Right renal pelvis (tissue), 4 donors: ENCODE results near the gene ERGIC3. TPM values are rescaled to one million over a fixed set of nuclear protein-coding genes. Genes with fewer than 3 reads are reported as not detected.
A peak's percentile ranks its signal among the peaks of the same experiment; 100 is the strongest.
"Not testable (repeated sequence)": the region's sequence is repeated elsewhere in the genome, so short reads cannot be mapped to it uniquely, and the experiment has no call there.

Experiments used
- DNase-seq, 4 donors: peaks; one replicate each; pipeline ENCODE4 v3.0.0-alpha.2; 2013; ENCODE audit warnings: low read depth in 4 of 4, low spot score in 3 of 4, missing footprints in 1 of 4
- polyA plus RNA-seq, 4 donors: library from polyadenylated mRNA; unstranded; fragments of 120-200 nt; gene quantifications; one replicate each; pipeline ENCODE4 v1.2.1, GENCODE V29; 2013; ENCODE audit not compliant: insufficient read length in 4 of 4

The ERGIC3 gene
- polyA plus RNA-seq, 4 donors: 325 to 362 (median 334) TPM

DNA sequence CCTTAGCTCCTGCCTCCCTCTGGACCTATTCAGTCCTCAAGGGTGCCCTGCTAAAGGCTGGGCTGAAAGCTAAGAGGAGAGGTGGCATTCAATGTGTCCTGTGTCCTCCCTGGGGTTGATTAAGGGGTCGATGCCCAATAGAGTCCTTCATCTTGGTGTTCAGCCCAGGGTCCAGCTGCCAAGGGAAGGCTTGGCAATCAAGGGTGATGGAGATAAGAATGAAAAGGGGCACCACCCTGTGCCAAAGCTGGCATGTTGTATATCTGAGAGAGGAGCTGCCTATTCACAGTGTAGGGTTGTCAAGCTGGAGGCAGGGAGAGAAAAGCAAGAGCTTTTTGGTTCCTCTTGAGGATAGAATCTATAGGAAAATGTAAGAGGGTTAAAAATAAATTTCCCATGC lies 24.8 kb upstream of the ERGIC3 start:
- no peak for DNase-seq

DNA sequence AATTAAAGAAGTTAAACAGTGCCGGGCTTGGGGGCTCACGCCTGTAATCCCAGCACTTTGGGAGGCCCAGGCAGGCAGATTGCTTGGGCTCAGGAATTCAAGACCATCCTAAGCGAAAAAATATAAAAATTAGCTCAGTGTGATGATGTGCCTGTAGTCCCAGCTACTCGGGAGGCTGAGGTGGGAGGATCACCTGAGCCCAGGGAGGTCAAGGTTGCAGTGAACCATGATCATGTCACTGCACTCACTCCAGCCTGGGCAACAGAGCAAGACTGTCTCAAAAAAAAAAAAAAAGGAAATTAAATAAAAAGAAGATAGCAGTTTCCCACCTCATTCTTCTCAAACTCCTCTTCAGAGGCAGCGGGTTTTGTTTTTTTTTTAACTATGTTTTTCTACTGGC lies 24.1 kb upstream of the ERGIC3 start:
- DNase-seq: not testable (repeated sequence)

DNA sequence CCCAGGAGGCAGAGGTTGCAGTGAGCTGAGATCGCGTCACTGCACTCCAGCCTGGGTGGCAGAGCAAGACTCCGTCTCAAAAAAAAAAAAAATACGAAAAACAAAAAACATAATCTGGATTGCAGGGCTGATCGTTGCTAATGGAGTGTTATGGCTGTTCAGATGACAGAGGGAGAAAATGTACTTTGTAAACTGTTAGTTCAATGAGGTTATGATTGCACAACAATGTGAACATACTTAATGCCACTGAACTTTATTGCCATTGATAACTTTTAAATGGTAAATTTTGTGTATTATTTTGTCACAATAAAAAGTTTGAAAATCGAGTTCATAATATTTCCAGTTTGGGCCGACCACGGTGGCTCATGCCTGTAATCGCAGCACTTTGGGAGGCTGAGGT lies 22.9 kb upstream of the ERGIC3 start:
- DNase-seq: no peak

DNA sequence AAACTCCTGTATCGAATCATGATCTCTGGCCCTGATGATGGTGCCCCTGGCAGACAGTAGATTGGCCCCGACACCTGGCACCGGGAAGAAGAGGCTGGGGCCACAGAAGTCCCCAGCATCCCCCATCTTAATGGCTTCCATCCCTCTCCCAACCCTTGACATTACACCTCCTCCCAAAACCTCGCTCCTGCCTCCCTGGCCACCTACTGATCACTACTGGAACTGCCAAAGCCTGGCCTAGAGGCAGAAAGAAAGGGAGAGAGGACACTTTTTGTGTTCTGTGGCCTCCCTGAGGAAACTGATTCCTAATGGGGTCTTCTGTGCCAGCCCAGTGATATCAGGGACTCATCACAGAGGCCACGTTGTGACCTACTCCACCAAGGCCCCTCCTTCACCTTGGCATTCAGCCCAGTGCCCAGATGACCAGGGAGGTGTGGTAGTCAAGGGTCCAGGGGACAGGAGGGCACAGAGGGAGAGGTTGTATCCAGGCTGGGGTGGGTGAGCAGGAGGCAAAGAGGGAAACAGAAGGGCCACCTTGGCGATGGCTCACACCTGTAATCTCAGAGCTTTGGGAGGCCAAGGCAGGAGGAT lies 18.5 kb upstream of the ERGIC3 start:
- DNase-seq: no peak

DNA sequence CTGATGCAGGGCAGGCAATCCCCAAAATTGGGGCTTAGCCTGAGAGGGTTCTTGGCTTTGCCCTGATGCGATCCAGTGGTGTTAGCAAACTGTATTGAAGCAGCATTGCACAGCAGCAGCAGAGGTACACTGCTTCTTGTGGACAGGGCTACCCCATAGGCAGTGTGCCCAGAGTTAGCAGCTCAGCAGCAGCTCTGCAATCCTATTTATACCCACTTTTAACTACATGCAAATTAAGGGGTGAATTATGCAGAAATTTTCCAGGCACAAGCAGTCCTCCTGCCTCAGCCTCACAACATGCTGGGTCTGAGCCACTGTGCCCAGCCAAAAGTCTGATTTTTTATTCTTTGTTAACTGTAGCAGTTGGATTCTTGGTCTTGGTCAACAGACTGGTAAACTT lies 16.2 kb upstream of the ERGIC3 start:
- no peak for DNase-seq

DNA sequence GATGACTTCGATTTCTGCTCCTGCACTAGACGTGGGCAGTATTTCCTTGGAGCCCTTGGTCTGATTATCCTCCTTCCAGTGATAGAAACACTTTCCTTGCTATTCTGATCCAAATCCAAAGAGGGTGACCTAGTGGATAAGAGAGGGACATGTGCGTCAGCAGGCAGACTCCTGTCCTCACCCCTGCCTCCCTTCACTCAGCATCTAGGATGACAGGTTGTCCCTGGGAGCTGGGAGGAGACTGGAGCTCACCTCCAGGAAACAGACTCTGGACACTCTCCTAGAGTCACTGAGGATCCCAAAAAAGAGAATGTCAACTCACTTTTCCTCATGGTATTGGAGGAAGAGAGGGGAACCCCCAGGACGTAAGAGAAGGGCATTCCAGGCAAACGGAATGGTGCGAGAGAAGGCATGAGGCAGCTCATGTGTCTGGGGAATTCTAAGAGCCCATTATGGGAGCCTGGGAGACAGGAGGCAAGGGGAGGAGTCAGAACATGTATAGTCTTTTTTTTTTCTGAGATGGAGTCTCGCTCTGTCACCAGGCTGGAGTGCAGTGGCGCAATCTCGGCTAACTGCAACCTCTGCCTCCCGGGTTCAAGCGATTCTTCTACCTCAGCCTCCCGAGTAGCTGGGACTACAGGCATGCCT lies 14.6 kb upstream of the ERGIC3 start:
- DNase-seq: no peak

DNA sequence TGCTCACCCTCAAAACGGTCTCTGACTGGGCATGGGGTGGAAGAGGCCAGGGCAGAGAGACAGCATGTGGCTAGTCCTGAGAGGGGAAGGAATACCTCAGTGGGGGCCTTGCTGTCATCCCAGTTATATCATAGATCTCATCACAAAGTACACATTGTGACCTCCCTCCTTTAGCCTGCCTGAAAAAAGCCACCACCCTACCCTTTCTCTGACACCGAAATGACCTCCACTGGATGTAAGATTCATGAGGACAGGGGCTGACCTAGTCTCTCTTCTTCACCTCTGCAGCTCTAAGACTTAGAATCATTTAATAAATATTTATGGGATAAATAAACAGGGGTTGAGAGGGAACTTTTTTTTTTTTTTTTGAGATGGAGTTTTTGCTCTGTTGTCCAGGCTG lies 12.3 kb upstream of the ERGIC3 start, which contains the start of gene C20orf173:
Gene C20orf173 (minus strand): TSS at position 101 of the 400 bp plus-strand sequence. CDS start 279 bp downstream, outside the sequence.
- DNase-seq: no peak

DNA sequence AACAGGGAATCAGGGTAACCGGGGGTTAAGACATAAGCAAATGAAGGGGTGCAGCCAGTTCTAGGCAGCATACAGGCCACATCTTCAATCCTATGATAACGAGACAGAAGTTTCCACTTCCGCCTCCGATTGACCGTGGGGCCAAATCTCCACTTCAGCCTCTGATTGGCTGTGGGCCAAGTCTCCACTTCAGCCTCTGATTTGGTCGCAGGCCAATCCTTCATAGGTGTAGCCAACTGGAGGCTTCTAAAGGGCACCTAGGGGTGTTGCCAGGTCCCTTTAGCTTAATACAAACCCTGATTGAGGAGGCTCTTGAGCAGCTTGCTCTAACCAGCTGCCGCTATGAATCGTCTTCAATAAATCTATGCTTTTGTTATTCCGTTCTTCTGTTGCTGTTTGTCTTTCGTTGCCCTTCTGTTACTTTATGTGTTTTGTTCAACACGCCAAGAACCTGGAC lies 2.1 kb upstream of the ERGIC3 start:
- peak in 2 of 4 donors; percentile 49 to 50 for DNase-seq

DNA sequence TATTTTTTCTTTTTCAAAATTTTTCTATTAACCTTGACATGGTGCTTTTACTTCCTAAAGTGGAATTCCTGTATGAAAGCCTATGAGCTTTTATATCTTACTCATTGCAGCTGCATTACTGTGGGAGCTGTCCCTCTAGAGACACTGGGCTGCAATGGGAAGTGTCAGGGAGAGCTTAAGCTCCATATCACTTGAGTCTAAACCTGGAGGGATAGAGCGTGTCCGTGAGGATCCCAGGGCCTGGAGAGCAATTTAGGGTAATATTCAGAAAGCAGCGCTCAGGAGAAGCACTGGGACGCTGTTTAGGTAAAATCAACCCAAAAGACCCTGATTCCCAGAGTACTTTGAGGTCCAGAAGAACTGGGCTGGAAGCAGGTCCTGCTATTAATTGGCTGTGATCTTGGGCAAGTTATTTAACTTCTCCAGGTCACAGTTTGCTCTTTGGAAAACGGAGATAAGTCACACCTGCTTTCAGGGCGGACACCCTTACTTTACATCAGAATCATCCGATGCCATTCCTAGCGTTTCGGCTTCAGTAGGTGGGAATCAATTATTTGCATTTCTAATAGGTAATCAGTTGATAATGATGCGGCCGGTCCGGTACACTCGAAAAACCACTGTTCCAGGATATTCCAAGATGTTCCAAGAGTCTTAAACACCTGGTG lies 628 bp upstream of the ERGIC3 start:
- DNase-seq: no peak

DNA sequence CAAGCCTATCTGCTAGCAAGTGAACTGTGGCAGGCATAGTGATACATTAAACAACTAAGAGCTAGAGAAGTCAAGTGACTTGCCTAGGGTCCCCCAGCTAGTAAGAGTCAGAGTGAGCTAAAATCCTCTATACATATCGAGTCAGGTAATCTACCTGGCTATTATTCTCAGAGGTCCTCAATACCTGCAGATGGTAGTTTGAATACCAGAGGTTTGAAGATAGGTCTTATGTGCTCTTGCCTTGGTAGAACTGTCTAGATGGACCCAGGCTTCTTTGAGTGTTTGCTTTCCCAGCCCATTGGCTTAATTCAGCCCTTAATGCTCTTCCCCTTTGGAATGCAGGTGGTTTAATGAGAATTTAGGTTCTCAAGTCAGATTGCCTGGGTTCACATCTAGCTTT lies 1.1 kb downstream of the ERGIC3 start:
- no peak for DNase-seq

DNA sequence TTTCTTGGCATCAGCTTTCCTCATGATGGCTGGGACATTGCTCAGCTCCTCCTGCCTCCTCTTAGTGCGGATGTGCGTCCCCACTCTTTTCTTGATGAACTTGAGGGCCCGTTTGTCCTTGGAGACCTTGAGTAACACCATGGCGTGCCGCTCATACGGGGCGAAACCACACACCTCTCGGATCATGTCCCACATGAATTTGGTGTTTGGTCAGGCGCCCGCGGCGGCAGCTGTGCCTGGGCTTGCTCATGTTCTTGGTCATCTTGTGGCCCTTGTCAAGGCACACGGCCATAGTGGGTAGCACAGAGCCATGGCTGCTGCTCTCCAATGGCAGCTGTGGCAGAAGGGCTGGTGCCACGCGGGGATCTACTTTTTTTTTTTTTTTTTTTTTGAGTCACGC lies 2.6 kb downstream of the ERGIC3 start:
- DNase-seq: no peak

DNA sequence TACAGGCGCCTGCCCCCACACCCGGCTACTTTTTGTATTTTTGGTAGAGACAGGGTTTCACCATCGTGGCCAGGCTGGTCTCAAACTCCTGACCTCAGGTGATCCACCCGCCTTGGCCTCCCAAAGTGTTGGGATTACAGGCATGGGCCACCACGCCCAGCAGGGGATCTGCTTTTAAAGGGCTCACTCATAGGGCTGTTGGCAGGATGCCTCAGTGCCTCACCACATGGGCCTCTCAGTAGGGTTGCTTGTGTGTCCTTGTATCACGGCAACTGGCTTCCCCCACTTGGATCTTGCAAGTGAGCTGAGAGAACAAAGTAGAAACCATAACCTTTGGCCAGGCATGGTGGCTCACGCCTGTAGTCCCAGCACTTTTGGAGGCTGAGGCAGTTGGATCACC lies 3.1 kb downstream of the ERGIC3 start:
- not testable (repeated sequence) for DNase-seq

DNA sequence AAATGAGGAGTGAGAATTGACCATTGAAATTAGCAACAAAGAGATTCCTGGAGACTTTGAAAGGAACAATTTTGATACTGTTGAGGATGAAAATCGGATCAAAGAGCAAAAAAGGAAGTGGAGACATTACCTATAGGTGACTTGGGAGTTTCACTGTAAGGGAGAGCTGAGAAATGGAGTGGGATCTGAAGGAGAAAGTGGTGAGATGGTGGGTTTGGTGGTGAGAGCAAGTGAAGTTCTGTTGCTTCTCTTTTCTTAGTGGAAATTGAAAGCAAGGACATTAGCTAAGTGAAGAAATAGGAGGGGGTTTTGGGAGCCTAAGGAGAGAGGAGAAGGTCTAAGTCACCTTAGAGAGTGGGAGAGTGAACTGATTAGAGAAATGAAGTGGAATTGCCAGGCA lies 4.2 kb downstream of the ERGIC3 start:
- no peak for DNase-seq

DNA sequence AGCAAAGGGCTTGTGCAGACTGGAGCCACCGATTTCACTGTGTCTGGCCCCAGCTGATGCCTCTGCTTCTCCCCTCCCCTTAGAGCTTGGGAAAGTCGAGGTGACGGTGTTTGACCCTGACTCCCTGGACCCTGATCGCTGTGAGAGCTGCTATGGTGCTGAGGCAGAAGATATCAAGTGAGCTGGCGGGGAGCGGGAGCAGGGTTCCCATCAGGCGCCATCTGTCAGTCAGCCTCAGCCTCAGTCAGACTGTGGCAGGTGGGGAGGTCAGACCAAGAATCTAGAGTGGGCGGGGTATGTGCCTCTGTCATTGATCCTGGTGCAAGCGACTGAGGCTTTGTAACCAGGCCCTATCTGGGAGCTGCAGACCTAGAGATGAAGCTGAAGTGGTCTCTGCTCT lies 5.5 kb downstream of the ERGIC3 start:
- no peak for DNase-seq

DNA sequence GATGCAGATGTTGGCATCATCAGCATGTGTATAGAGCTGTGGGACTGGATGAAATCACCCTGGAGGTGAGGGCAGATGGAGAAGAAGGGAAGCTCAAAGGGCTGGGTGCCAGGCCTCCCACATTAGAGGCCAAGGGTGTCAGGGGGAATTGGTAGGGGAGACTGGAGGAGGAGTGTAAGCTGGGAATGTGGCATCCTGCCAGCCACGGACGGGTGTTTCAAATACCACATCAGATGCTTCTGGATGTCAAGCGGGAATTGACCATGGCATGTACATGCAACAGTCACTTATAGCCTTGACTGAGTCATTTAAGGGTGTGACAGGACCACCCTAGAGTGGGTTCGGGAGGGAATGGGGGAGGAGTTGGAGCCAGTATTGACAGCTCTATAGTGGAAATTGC lies 9.6 kb downstream of the ERGIC3 start:
- DNase-seq: no peak

DNA sequence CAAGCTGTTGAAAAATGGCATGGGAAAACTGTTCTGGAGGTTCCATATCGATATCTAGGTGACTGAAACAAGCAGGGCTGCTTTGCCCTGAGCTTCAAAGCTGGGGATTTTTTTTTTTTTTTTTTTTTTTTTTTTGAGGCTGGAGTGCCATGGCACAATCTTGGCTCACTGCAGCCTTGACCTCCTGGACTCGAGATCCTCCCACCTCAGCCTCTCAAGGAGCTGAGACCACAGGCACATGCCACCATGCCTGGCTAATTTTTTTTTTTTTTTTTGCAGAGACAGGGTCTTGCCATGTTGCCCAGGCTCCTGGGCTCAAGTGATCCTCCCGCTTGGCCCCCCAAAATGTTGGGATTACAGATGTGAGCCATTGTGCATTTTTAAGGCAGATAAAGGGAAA lies 11.0 kb downstream of the ERGIC3 start:
- DNase-seq: no peak

DNA sequence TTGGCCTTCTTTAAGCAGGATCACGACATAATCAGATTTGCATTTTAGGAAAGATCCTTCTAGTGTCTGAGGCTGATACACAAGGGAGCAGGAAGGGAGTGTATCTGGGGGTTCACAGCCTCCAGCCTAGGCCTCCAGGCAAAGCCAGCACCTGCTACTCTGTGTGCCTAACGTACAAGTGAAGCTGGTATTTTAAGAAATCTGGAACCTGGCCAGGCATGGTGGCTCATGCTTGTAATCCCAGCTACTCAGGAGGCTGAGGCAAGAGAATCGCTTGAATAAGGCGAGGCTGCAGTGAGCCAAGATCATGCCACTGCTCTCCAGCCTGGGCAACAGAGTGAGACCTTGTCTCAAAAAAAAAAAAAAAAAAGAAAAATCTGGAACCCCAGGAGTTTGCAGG lies 13.6 kb downstream of the ERGIC3 start:
- not testable (repeated sequence) for DNase-seq

DNA sequence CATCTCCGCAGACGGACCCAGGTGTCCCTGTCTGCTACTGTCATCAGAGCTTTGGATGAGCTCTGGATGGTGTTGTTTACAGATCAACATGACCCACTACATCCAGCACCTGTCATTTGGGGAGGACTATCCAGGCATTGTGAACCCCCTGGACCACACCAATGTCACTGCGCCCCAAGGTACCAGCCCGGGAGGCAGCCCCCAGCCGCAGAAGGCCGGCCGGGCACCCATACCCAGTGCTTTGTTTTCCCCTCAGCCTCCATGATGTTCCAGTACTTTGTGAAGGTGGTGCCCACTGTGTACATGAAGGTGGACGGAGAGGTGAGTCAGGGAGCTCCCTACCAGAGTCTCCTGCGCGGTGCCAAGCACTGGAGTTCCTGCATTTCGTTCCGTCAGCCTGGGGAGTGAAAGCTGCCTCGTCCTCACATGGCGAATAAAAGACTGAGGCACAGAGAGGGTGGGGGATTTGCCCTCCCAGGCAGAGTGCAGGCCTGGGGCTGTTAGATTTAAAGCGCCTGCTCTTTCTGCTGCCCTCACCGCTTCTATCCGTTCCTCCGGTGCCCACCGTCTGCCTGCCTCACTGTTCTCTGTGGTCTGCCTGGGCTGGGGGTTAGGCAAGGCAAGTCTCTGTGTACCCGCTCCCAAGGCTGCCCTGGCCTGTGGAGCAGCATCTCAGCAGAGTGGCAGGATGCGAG lies 14.2 kb downstream of the ERGIC3 start:
- DNase-seq: no peak

DNA sequence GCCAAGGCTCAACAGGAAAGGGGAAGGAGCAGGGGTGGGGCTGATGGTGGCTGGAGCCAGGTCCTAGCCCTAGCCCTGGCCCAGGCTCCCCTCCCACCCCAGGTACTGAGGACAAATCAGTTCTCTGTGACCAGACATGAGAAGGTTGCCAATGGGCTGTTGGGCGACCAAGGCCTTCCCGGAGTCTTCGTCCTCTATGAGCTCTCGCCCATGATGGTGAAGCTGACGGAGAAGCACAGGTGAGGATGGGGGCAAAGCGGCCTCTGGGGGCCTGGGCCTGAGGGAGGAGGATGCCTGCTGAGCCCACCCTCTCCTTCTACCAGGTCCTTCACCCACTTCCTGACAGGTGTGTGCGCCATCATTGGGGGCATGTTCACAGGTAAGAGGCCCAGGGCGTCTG lies 15.0 kb downstream of the ERGIC3 start:
- DNase-seq: no peak

DNA sequence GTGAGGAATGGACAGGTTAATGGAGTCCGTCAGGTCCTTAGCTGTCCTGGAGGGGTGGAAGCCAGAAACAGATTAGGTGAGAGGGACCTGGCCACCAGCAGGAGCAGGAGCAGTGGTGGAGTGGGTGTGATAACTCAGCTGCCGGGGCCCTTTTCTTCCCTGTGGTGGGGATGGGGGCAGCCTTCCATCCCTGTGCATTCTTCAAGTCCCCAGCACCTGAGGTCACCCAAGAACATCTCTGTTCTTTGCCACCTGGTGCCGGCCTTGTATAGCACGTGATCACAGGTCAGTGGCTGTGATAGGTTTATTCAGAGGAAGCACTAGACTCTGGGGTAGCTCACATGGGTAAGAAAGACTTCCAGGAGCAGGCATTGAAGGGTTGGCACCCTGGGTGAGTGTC lies 16.6 kb downstream of the ERGIC3 start:
- no peak for DNase-seq

DNA sequence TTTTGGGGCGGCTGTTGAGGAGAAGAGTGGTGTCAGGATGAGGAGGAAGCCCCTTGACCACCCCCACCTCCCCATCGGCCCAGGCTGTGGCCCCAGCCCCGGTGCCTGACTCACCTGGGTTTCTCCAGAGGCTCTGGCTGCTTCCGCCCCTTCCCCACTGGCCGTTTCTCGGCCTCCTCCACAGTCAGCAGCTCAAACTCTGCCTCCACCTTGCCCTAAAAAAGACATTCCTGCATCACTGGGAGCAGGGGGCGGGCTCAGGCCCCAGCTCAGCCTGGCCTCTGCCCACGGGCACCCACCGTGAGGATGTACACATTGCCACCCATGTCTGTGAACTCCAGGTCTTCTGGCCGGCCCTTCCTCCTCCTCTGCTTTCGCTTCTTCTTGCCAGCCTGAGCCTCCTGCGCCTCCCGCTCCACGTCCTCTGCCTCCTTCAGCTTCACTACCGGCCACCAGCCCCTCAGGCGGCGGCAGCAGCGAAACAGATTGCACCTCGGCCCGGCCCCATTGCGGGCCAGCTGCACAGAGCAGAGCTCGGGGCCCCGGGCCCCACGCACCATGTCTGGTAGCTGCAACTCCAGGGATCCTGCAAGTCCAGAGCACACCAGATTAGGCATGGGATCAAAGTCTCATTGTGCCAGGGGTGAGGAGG lies 17.3 kb downstream of the ERGIC3 start:
- no peak for DNase-seq
